ENCODE measurements around the gene OR8H1.

OR8H1 gene

DNA sequence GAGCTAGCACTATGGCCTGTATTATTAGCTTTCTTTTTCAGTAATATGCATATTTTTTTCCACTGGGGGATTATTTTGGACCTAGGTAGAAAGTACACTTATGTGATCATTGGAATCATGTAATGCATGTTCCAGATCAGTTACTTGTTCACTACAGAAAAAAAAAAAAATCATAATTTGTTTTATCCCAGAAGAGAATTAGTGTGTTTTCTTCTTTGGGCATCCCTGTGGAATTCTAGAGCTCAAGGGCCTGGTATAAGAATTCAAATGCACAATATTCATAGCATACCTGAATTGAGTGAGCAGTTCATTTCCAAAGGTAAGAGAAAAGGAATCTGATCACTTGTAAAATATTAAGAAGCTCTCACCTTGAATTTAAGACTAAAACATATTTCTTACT lies 18.2 kb downstream of the OR8H1 start, which contains the start of gene OR5T1:
Gene OR5T1 (plus strand): TSS at position 301 of the 400 bp plus-strand sequence. CDS start 1,485 bp downstream, outside the sequence.
- no peak for TF ChIP-seq CTCF (IDR thresholded peaks at IDR 0.05; ENCODE audit: extremely low read depth, missing control alignments)
- DNase-seq (ENCODE audit: low spot score) = no peak

DNA sequence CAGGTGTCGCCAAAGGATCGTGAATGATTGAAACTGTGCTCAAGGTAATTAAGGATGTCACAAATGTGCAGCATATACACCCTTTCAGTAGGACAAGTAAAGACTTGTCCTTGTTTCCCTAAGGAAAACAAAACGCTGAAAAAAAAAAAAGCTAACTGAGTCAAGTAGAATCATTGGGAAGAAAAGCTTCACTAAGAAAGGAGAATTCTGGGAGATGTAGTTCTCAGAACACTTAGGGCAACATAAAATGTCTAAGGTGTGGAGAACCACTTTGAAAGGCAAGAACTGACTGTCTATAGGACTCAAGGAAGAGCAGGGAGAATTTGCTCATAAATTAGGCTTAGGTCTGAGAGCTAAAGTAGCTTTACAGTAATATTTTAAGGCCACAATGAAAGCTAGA lies 21.0 kb downstream of the OR8H1 start:
- no peak for TF ChIP-seq CTCF (IDR thresholded peaks at IDR 0.05; ENCODE audit: extremely low read depth, missing control alignments)
- DNase-seq (ENCODE audit: low spot score) = no peak

GRCh38 chr11:56251954-56252353 lies 40.1 kb downstream of the OR8H1 start, which contains the start of gene OR5T3:
Gene OR5T3, plus strand, starts transcription at chr11:56252254. Its CDS starts 0 bp downstream, at chr11:56252254.
- no peak for TF ChIP-seq CTCF (IDR thresholded peaks at IDR 0.05; ENCODE audit: extremely low read depth, missing control alignments)
- no peak for DNase-seq (ENCODE audit: low spot score)
